NCI-H1092 treated with DMSO at 0.1 percent for 48 hours (cell line): ENCODE measurements around the gene INAFM1.
"Not testable (repeated sequence)": the region's sequence is repeated elsewhere in the genome, so short reads cannot be mapped to it uniquely, and the experiment has no call there.

Source experiments
- DNase-seq: peaks from one replicate; lab custom pipeline; 2025; lab: John Stamatoyannopoulos, UW

The INAFM1 gene

GRCh38 chr19:47240996-47241918 lies 33.4 kb upstream of the INAFM1 start:
- no peak for DNase-seq

GRCh38 chr19:47241919-47242577 lies 32.6 kb upstream of the INAFM1 start:
- no peak for DNase-seq

GRCh38 chr19:47243364-47243775 lies 31.3 kb upstream of the INAFM1 start:
- no peak for DNase-seq

- DNase-seq = peak; percentile 43
These were observed 30.7 kb upstream of the INAFM1 start for GRCh38 chr19:47243776-47244547.

- peak; percentile 40 for DNase-seq
These were observed 27.2 kb upstream of the INAFM1 start for GRCh38 chr19:47247308-47247990.

GRCh38 chr19:47253016-47253415 lies 21.7 kb upstream of the INAFM1 start:
- not testable (repeated sequence) for DNase-seq

- no peak for DNase-seq
These were observed 21.2 kb upstream of the INAFM1 start for GRCh38 chr19:47253467-47253881.

- no peak for DNase-seq
These were observed 20.7 kb upstream of the INAFM1 start for GRCh38 chr19:47253970-47254369.

- DNase-seq = peak; percentile 90
These were observed 18.6 kb upstream of the INAFM1 start, which contains the start of gene CCDC9 for GRCh38 chr19:47255879-47256692. Gene CCDC9, plus strand, starts transcription at chr19:47256525. Its CDS starts 1,876 bp downstream, at chr19:47258401.

GRCh38 chr19:47256693-47257410 lies 17.8 kb upstream of the INAFM1 start:
- peak; percentile 93 for DNase-seq

- no peak for DNase-seq
These were observed 17.1 kb upstream of the INAFM1 start for GRCh38 chr19:47257411-47258169.

GRCh38 chr19:47258434-47258833 lies 16.3 kb upstream of the INAFM1 start:
- no peak for DNase-seq

GRCh38 chr19:47258895-47259555 lies 15.7 kb upstream of the INAFM1 start:
- DNase-seq = no peak

GRCh38 chr19:47260476-47260875 lies 14.2 kb upstream of the INAFM1 start:
- no peak for DNase-seq

- DNase-seq = not testable (repeated sequence)
These were observed 12.5 kb upstream of the INAFM1 start for GRCh38 chr19:47261946-47262793.

GRCh38 chr19:47264629-47265028 lies 10.1 kb upstream of the INAFM1 start:
- no peak for DNase-seq

GRCh38 chr19:47266401-47266941 lies 8.2 kb upstream of the INAFM1 start:
- no peak for DNase-seq

GRCh38 chr19:47267350-47267759 lies 7.3 kb upstream of the INAFM1 start:
- DNase-seq = no peak
